K562 (cell line): Measurements from ENCODE around the gene WDR46. TPM values are rescaled to one million over a fixed set of nuclear protein-coding genes. Genes with fewer than 3 reads are reported as not detected.

Source experiments
- ATF7 ChIP-seq: fragments of 450-650 bp; IDR thresholded peaks from 2 replicates; pipeline ENCODE4 v1.7.1; 2014; ENCODE audit warnings: mild to moderate bottlenecking, moderate library complexity
- EP400 ChIP-seq: fragments of 450-650 bp; IDR thresholded peaks from 2 replicates; pipeline ENCODE4 v1.6.1; 2017; ENCODE audit warnings: antibody characterized with exemption, mild to moderate bottlenecking, moderate library complexity
- FOXK2 ChIP-seq, 2 experiments: fragments of 450-650 bp; IDR thresholded peaks in 1 of 2; conservative IDR thresholded peaks in 1 of 2; 2 replicates each; pipeline ENCODE4 v1.6.1; 2016; ENCODE audit warnings: low read depth in 2 of 2, mild to moderate bottlenecking in 1 of 2
- GTF2E2 ChIP-seq: fragments of 200-800 bp; sonication (Bioruptor generic); IDR thresholded peaks from 2 replicates; pipeline ENCODE4 v1.6.1; 2016; ENCODE audit warnings: missing genetic modification characterization, missing compliant biosample characterization
- HDGF ChIP-seq: fragments of 450-650 bp; IDR thresholded peaks from 2 replicates; pipeline ENCODE4 v1.6.1; 2016
- HES1 ChIP-seq: fragments of 450-650 bp; IDR thresholded peaks from 2 replicates; pipeline ENCODE4 v1.6.1; 2016; ENCODE audit warnings: low read depth, mild to moderate bottlenecking, moderate library complexity
- L3MBTL2 ChIP-seq: fragments of 450-650 bp; IDR thresholded peaks from 2 replicates; pipeline ENCODE4 v1.6.1; 2016; ENCODE audit warnings: mild to moderate bottlenecking, moderate library complexity
- MCM7 ChIP-seq, 2 experiments: fragments of 450-650 bp; IDR thresholded peaks; 2 replicates each; pipeline ENCODE4 v1.6.1; 2016 to 2018
- MIER1 ChIP-seq: fragments of 450-650 bp; IDR thresholded peaks from 2 replicates; pipeline ENCODE4 v1.6.1; 2016; ENCODE audit warnings: antibody characterized with exemption, mild to moderate bottlenecking, low read depth
- MLLT1 ChIP-seq, 2 experiments: fragments of 450-650 bp; IDR thresholded peaks; 2 replicates each; pipeline ENCODE4 v1.6.1; 2016
- MNT ChIP-seq, 2 experiments: fragments of 450-650 bp; conservative IDR thresholded peaks; 2 replicates each; pipeline ENCODE4 v1.6.1; 2017; ENCODE audit warnings: mild to moderate bottlenecking in 2 of 2, moderate library complexity in 2 of 2
- NFE2 ChIP-seq: IDR thresholded peaks from 2 replicates; pipeline ENCODE4 v1.6.1; 2014; ENCODE audit warnings: antibody characterized with exemption, low read depth
- NONO ChIP-seq, 2 experiments: fragments of 200-400 bp in 1 of 2; fragments of 450-650 bp in 1 of 2; formaldehyde crosslinking in 1 of 2; IDR thresholded peaks; 2 replicates each; pipeline ENCODE4 v1.6.1; 2017; ENCODE audit warnings: low read depth in 2 of 2, mild to moderate bottlenecking in 2 of 2, moderate library complexity in 2 of 2, low read length in 1 of 2
- POLR2H ChIP-seq: IDR thresholded peaks from 2 replicates; pipeline ENCODE4 v1.6.1; 2016; ENCODE audit warnings: missing genetic modification characterization, low read depth, mild to moderate bottlenecking, control low read depth, missing compliant biosample characterization, moderate library complexity
- RBFOX2 ChIP-seq: fragments of 200-400 bp; formaldehyde crosslinking; IDR thresholded peaks from 2 replicates; pipeline ENCODE4 v1.6.1; 2017; ENCODE audit warnings: low read depth, mild to moderate bottlenecking, low read length, moderate library complexity
- SMARCE1 ChIP-seq: fragments of 450-650 bp; IDR thresholded peaks from 2 replicates; pipeline ENCODE4 v1.7.1; 2016; ENCODE audit warnings: mild to moderate bottlenecking
- TAF1 ChIP-seq: IDR thresholded peaks from 2 replicates; pipeline ENCODE4 v1.6.1; 2011; ENCODE audit warnings: mild to moderate bottlenecking, low read length, moderate library complexity; ENCODE audit not compliant: insufficient read depth, control insufficient read depth, severe bottlenecking; ENCODE audit errors: extremely low read depth
- TEAD1 ChIP-seq, 2 experiments: fragments of 450-650 bp in 1 of 2; sonication (generic) in 1 of 2; formaldehyde crosslinking; IDR thresholded peaks; 2 replicates each; pipeline versions ENCODE4 v1.4.0 to v1.8.0; 2020 to 2022; ENCODE audit warnings: mild to moderate bottlenecking in 2 of 2, missing genetic modification reagents in 1 of 2
- XRCC5 ChIP-seq: fragments of 200-400 bp; formaldehyde crosslinking; IDR thresholded peaks from 2 replicates; pipeline ENCODE4 v1.6.1; 2017; ENCODE audit warnings: low read depth, mild to moderate bottlenecking, low read length
- YY1 ChIP-seq, 3 experiments: IDR thresholded peaks; 2 replicates each; pipeline ENCODE4 v1.6.1; 2011; ENCODE audit warnings: low read length in 2 of 3, mild to moderate bottlenecking in 2 of 3, moderate library complexity in 2 of 3, borderline replicate concordance in 1 of 3, control low read depth in 1 of 3, low read depth in 1 of 3; ENCODE audit not compliant: insufficient read depth in 3 of 3, insufficient replicate concordance in 2 of 3, control insufficient read depth in 1 of 3, insufficient read length in 1 of 3; ENCODE audit errors: extremely low read depth in 1 of 3
- ZFP30 ChIP-seq: fragments of 250-450 bp; sonication (Bioruptor Pico); IDR thresholded peaks from 2 replicates; pipeline ENCODE4 v1.8.0; 2022; ENCODE audit warnings: moderate library complexity, mild to moderate bottlenecking, inconsistent platforms, borderline replicate concordance
- ZFX ChIP-seq: sonication (generic); formaldehyde crosslinking; IDR thresholded peaks from 2 replicates; pipeline ENCODE4 v1.8.0; 2022; ENCODE audit warnings: mild to moderate bottlenecking, missing genetic modification reagents, moderate library complexity
- ZNF121 ChIP-seq: sonication (generic); formaldehyde crosslinking; conservative IDR thresholded peaks from 2 replicates; pipeline ENCODE4 v1.8.0; 2022; ENCODE audit warnings: missing genetic modification reagents
- ZNF143 ChIP-seq: sonication (generic); formaldehyde crosslinking; IDR thresholded peaks from 2 replicates; pipeline ENCODE4 v1.9.0; 2022; ENCODE audit warnings: mild to moderate bottlenecking, missing genetic modification reagents
- ZNF384 ChIP-seq: IDR thresholded peaks from 2 replicates; pipeline ENCODE4 v1.6.1; 2012; ENCODE audit warnings: low read depth, low read length, improper control_type of control experiment
- polyA plus RNA-seq, 8 experiments: library from polyadenylated mRNA; depleted of rRNA in 4 of 8; stranded (reverse) in 5 of 8; unstranded in 3 of 8; fragments of >200 nt; fragmentation: Nextera tagmentation in 2 of 8; fragmentation: Illumina TruSeq in 1 of 8; extraction: Ambion mirVana in 2 of 8; extraction: Trizol in 1 of 8; gene quantifications; 2 replicates each; pipeline versions ENCODE4 v1.2.1 to v1.2.3, GENCODE V29; 2011 to 2014; ENCODE audit warnings: inconsistent platforms in 1 of 8, missing spikeins in 1 of 8
- total RNA-seq, 7 experiments: library from RNA; depleted of rRNA in 6 of 7; stranded (reverse); fragments of >200 nt in 6 of 7; fragmentation: Illumina TruSeq in 2 of 7; extraction: Trizol in 2 of 7; gene quantifications; 2 replicates each; pipeline versions ENCODE4 v1.2.1 to v1.2.3, GENCODE V29; 2011 to 2021; ENCODE audit warnings: low replicate concordance in 1 of 7

WDR46 gene
- total and polyA plus RNA-seq, 9 of the 15 experiments (the other 6 are each of a cell fraction or from before 2014, with no cell fraction given): 8.9 to 146 (median 93.1) TPM

GRCh38 chr6:33317669-33318425 is 28.8 kb upstream of the WDR46 start, which contains the start of gene ZBTB22 (continued):
- TF ChIP-seq ZFP30 (CRISPR knock-in tag) (no peak), FOXK2 (conservative IDR thresholded peaks at IDR 0.05 in 1 of 2, IDR thresholded peaks at IDR 0.05 in 1 of 2; ENCODE audit: low read depth in 2 of 2) (peak; percentile 37 to 55; a peak in 3 of 4 replicates), YY1 (IDR thresholded peaks at IDR 0.05; ENCODE audit: borderline replicate concordance in 1 of 3, control insufficient read depth in 1 of 3, extremely low read depth in 1 of 3, insufficient read depth in 3 of 3, insufficient read length in 1 of 3, insufficient replicate concordance in 2 of 3, low read depth in 1 of 3, low read length in 2 of 3) (peak; percentile 69 to 97 (median 93)), TAF1 (peak; percentile 44), HES1 (0 out of 2 replicates have a peak, but pooled peaks have one; percentile 13), ATF7 (peak; percentile 83), MLLT1 (IDR thresholded peaks at IDR 0.05) (peak; percentile 59 to 89; a peak in 3 of 4 replicates), ZNF384 (no peak), HDGF (0 out of 2 replicates have a peak, but pooled peaks have one; percentile 37), ZNF143 (no peak), ZFX (CRISPR knock-in tag) (peak; percentile 32), MNT (conservative IDR thresholded peaks at IDR 0.05) (peak in 1 of 2 experiments; percentile 61; a peak in 2 of 4 replicates), NONO (IDR thresholded peaks at IDR 0.05; ENCODE audit: low read depth in 2 of 2, low read length in 1 of 2) (no peak), POLR2H (tag) (peak; percentile 55; the same call in 1 of the 2 replicates), TEAD1 (CRISPR knock-in tag; IDR thresholded peaks at IDR 0.05) (peak; percentile 71 to 96), ZNF121 (peak; percentile 59; the same call in 1 of the 2 replicates), L3MBTL2 (peak; percentile 81), EP400 (peak; percentile 64; the same call in 1 of the 2 replicates), RBFOX2 (peak; percentile 62), XRCC5 (peak; percentile 32; the same call in 1 of the 2 replicates), GTF2E2 (tag) (no peak), SMARCE1 (peak; percentile 83), MCM7 (IDR thresholded peaks at IDR 0.05) (no peak), MIER1 (peak; percentile 72), NFE2 (peak; percentile 23; the same call in 1 of the 2 replicates)
